Prostate gland (tissue), 2 donors: ENCODE results near the gene GRAMD4. TPM values are rescaled to one million over a fixed set of nuclear protein-coding genes. Genes with fewer than 3 reads are reported as not detected.

ENCODE experiments used
- DNase-seq: peaks from one replicate; pipeline ENCODE4 v3.0.0-alpha.2; 2019; ENCODE audit warnings: low spot score
- H3K27ac ChIP-seq, 2 donors: fragments of 200-600 bp; sonication (generic); 2 replicates each; pipeline ENCODE4 v1.5.1; 2017 to 2019
- H3K27me3 ChIP-seq: fragments of 200-600 bp; sonication (generic); replicated peaks from 2 replicates; pipeline ENCODE4 v1.5.1; 2019; ENCODE audit not compliant: insufficient read depth
- H3K36me3 ChIP-seq, 2 donors: fragments of 200-600 bp; sonication (generic); 1 replicate in 1 of 2; 2 replicates in 1 of 2; pipeline versions ENCODE4 v1.5.1 to v1.8.1; 2017 to 2019
- H3K4me1 ChIP-seq: fragments of 200-600 bp; sonication (generic); replicated peaks from 2 replicates; pipeline ENCODE4 v1.5.1; 2019
- H3K4me3 ChIP-seq, 2 donors: fragments of 200-600 bp; sonication (generic); 2 replicates each; pipeline ENCODE4 v1.5.1; 2017 to 2019
- H3K9me3 ChIP-seq: fragments of 200-600 bp; sonication (generic); 2 replicates; pipeline ENCODE4 v1.5.1; 2017
- POLR2A ChIP-seq: fragments of 450-650 bp; IDR thresholded peaks from one replicate; pipeline ENCODE4 v1.6.1; 2016; ENCODE audit warnings: antibody characterized with exemption, mild to moderate bottlenecking
- POLR2AphosphoS5 ChIP-seq: sonication (generic); formaldehyde crosslinking; IDR thresholded peaks from one replicate; pipeline ENCODE4 v1.6.1; 2017; ENCODE audit warnings: antibody characterized with exemption
- WGBS: methylation state at CpG from one replicate; pipeline ENCODE4 v1.1.5; 2018; 5-methylcytosine and 5-hydroxymethylcytosine counted together
- intact Hi-C: fragments of 100-400 bp; cut with DNase I; formaldehyde crosslinking; loops from one replicate; pipeline ENCODE4 v1.14.2; 2022
- total RNA-seq, 2 donors: library from RNA; depleted of rRNA; stranded (reverse); fragments of >200 nt; gene quantifications; one replicate each; pipeline ENCODE4 v1.1.0, GENCODE V29; 2016
- TF ChIP-seq, protein P1 (sequence below), 4 experiments: fragments of 200-600 bp in 2 of 4; fragments of 450-650 bp in 2 of 4; sonication (generic) in 2 of 4; IDR thresholded peaks; 1 replicate in 3 of 4; 2 replicates in 1 of 4; pipeline ENCODE4 v1.5.1; 2016 to 2019; ENCODE audit warnings: antibody characterized with exemption in 4 of 4, mild to moderate bottlenecking in 2 of 4, moderate library complexity in 2 of 4

GRAMD4 gene
- total RNA-seq, 2 donors from 2014 or later: 12.1 to 20.2 TPM

DNA sequence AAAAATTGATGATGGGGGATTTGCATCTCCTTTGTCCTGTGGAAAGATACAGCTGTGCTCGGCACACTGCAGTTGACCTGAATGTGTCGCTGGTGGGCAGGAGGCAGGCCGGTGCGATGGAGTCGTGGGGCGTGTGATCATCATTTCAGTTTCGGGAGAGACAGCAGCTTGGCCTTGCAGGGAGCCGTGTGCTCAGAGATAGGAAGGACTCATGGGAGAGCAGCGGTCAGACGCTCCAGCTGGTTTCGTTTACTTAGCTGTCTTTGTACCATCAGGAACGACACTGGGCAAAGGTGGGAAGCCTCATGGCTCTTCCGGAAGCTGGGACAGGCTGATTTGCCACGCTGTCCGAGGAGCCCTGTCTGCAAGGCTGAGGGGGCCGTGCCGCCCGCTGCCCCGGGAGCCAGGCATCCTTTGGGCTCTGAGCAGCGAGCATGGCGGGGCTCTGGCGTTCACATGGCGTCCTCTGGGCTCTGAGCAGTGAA, 32.7 kb downstream of the GRAMD4 start:
- TF ChIP-seq POLR2AphosphoS5 (no peak), POLR2A (no peak)
- TF ChIP-seq, protein P1, sequence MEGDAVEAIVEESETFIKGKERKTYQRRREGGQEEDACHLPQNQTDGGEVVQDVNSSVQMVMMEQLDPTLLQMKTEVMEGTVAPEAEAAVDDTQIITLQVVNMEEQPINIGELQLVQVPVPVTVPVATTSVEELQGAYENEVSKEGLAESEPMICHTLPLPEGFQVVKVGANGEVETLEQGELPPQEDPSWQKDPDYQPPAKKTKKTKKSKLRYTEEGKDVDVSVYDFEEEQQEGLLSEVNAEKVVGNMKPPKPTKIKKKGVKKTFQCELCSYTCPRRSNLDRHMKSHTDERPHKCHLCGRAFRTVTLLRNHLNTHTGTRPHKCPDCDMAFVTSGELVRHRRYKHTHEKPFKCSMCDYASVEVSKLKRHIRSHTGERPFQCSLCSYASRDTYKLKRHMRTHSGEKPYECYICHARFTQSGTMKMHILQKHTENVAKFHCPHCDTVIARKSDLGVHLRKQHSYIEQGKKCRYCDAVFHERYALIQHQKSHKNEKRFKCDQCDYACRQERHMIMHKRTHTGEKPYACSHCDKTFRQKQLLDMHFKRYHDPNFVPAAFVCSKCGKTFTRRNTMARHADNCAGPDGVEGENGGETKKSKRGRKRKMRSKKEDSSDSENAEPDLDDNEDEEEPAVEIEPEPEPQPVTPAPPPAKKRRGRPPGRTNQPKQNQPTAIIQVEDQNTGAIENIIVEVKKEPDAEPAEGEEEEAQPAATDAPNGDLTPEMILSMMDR (IDR thresholded peaks at IDR 0.05): no peak
- intact Hi-C loops: loop anchor here (5.0 kb wide), 1 partner anchor 76 kb away; no protein-coding TSS in a partner anchor
- no peak overlapping the region for H3K4me3 ChIP-seq
- H3K27me3 ChIP-seq: peaks cover 12% of the 10 kb centered on the region
- peaks cover 11% of the 10 kb centered on the region for H3K4me1 ChIP-seq
- WGBS: 71% methylated on average over 23 of the region's 23 CpGs
- no peak overlapping the region for H3K27ac ChIP-seq
- no peak for DNase-seq
- H3K9me3 ChIP-seq: no peaks in the 10 kb centered on the region
- no peaks in the 10 kb centered on the region for H3K36me3 ChIP-seq

- no peaks in the 10 kb centered on the region for H3K36me3 ChIP-seq
- DNase-seq: no peak
- no peak overlapping the region for H3K27ac ChIP-seq
- peaks cover 11% of the 10 kb centered on the region for H3K4me1 ChIP-seq
- no peak overlapping the region for H3K4me3 ChIP-seq
- peaks cover 12% of the 10 kb centered on the region for H3K27me3 ChIP-seq
- TF ChIP-seq POLR2AphosphoS5 (no peak), POLR2A (no peak)
- TF ChIP-seq, protein P1 (IDR thresholded peaks at IDR 0.05): no peak
- H3K9me3 ChIP-seq: no peaks in the 10 kb centered on the region
- 76% methylated on average over 8 of the region's 8 CpGs for WGBS
- intact Hi-C loops: loop anchor here (5.0 kb wide), 1 partner anchor 76 kb away; no protein-coding TSS in a partner anchor
Observed at GRCh38 chr22:46653596-46653995, 33.4 kb downstream of the GRAMD4 start.

DNA sequence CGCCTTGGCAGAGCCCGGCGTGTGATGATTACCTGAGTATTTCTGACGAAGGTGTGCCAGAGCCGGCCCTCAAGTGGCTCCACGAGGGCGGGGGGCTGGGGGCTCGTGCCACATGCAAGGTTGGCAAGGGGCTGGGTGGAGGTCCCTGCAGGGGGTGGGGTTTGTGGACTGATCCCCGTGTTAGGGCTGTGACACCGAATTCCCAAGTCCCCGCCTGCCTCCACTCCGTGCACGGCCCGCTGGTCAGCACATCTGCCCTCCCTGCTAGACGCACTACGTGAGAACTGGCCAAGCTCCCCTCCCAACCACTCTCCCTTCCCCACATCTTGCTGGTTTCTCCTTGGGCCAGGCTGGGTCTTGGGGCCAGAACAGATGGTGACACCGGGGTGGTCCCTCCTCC, 34.2 kb downstream of the GRAMD4 start:
- TF ChIP-seq, protein P1 (IDR thresholded peaks at IDR 0.05): no peak
- TF ChIP-seq POLR2A (no peak), POLR2AphosphoS5 (no peak)
- Histone ChIP-seq H3K4me1 (peaks cover 6% of the 10 kb centered on the region), H3K9me3 (no peaks in the 10 kb centered on the region), H3K27me3 (peaks cover 12% of the 10 kb centered on the region), H3K27ac (no peak overlapping the region), H3K4me3 (no peak overlapping the region), H3K36me3 (no peaks in the 10 kb centered on the region)
- intact Hi-C loops: loop anchor here (5.0 kb wide), 1 partner anchor 77 kb away; no protein-coding TSS in a partner anchor
- no peak for DNase-seq
- 95% methylated on average over 17 of the region's 17 CpGs for WGBS

GRCh38 chr22:46654927-46655595, 34.9 kb downstream of the GRAMD4 start:
- Histone ChIP-seq H3K36me3 (no peaks in the 10 kb centered on the region), H3K9me3 (no peaks in the 10 kb centered on the region), H3K4me3 (no peak overlapping the region), H3K4me1 (no peaks in the 10 kb centered on the region), H3K27me3 (peaks cover 12% of the 10 kb centered on the region), H3K27ac (no peak overlapping the region)
- TF ChIP-seq POLR2A: no peak
- TF ChIP-seq POLR2AphosphoS5: no peak
- TF ChIP-seq, protein P1 (IDR thresholded peaks at IDR 0.05): no peak
- intact Hi-C loops: loop anchor here (5.0 kb wide), 1 partner anchor 78 kb away; no protein-coding TSS in a partner anchor
- 56% methylated on average over 14 of the region's 14 CpGs for WGBS
- peak; percentile 36 for DNase-seq
